Measurements from ENCODE around the gene HS2ST1. TPM values are rescaled to one million over a fixed set of nuclear protein-coding genes. Genes with fewer than 3 reads are reported as not detected.

Gene HS2ST1
- total and polyA plus RNA-seq, 10 of the 15 experiments (the other 5 are each of a cell fraction or from before 2014, with no cell fraction given), result 5.4 to 30.8 (median 18.6) TPM

GRCh38 chr1:86951430-86951829 is 37.0 kb downstream of the HS2ST1 start:
- Histone ChIP-seq H3K9me3 (replicated peaks; ENCODE audit: control insufficient read depth, insufficient read depth, low read length) (no peaks in the 10 kb centered on the region; the same call in 2 of the 3 replicates), H3K79me2 (ENCODE audit: control insufficient read depth, insufficient read depth, low read length) (peaks cover 25% of the 10 kb centered on the region), H3K4me3 (no peak overlapping the region), H3K9ac (ENCODE audit: control insufficient read depth, insufficient read depth, low read length) (no peak overlapping the region), H3K27ac (ENCODE audit: control insufficient read depth, insufficient read depth) (no peak overlapping the region), H3K36me3 (ENCODE audit: control insufficient read depth in 2 of 2, insufficient read depth in 2 of 2, low read length in 1 of 2) (no peaks in the 10 kb centered on the region; a peak in 1 of 4 replicates), H3K27me3 (replicated peaks in 1 of 2; ENCODE audit: control insufficient read depth in 2 of 2, insufficient read depth in 2 of 2, low read length in 1 of 2) (no peaks in the 10 kb centered on the region), H4K20me1 (ENCODE audit: control insufficient read depth, insufficient read depth) (no peaks in the 10 kb centered on the region), H3K4me2 (ENCODE audit: control insufficient read depth, insufficient read depth) (no peak overlapping the region), H3K4me1 (ENCODE audit: control insufficient read depth, insufficient read depth, low read length) (no peaks in the 10 kb centered on the region), H2AFZ (ENCODE audit: control insufficient read depth, low read depth, low read length) (no peak overlapping the region)
- DNase-seq (ENCODE audit: low read depth, low spot score), result no peak
- no TSS peak for BruUV-seq (replicated peaks)
- CTCF ChIA-PET, result interaction anchor here (2.1 kb wide), 1 partner anchor 134 kb away, joined by 6 read pairs; no protein-coding TSS in a partner anchor
- no peak for TF ChIP-seq MTA2 (IDR thresholded peaks at IDR 0.05; ENCODE audit: low read depth)
- TF ChIP-seq CREB1 (IDR thresholded peaks at IDR 0.05; ENCODE audit: low read depth), result no peak
- TF ChIP-seq, protein P1, sequence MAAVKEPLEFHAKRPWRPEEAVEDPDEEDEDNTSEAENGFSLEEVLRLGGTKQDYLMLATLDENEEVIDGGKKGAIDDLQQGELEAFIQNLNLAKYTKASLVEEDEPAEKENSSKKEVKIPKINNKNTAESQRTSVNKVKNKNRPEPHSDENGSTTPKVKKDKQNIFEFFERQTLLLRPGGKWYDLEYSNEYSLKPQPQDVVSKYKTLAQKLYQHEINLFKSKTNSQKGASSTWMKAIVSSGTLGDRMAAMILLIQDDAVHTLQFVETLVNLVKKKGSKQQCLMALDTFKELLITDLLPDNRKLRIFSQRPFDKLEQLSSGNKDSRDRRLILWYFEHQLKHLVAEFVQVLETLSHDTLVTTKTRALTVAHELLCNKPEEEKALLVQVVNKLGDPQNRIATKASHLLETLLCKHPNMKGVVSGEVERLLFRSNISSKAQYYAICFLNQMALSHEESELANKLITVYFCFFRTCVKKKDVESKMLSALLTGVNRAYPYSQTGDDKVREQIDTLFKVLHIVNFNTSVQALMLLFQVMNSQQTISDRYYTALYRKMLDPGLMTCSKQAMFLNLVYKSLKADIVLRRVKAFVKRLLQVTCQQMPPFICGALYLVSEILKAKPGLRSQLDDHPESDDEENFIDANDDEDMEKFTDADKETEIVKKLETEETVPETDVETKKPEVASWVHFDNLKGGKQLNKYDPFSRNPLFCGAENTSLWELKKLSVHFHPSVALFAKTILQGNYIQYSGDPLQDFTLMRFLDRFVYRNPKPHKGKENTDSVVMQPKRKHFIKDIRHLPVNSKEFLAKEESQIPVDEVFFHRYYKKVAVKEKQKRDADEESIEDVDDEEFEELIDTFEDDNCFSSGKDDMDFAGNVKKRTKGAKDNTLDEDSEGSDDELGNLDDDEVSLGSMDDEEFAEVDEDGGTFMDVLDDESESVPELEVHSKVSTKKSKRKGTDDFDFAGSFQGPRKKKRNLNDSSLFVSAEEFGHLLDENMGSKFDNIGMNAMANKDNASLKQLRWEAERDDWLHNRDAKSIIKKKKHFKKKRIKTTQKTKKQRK (IDR thresholded peaks at IDR 0.05; ENCODE audit: low read depth, low read length), result no peak
- TF ChIP-seq EZH2 (IDR thresholded peaks at IDR 0.05; ENCODE audit: borderline replicate concordance, control insufficient read depth, low read depth, low read length), result no peak
- no peak for TF ChIP-seq PAX5 (IDR thresholded peaks at IDR 0.05; ENCODE audit: borderline replicate concordance, low read depth, low read length)
- no peak for TF ChIP-seq RCOR1 (conservative IDR thresholded peaks at IDR 0.05; ENCODE audit: low read depth, low read length)
- TF ChIP-seq, protein P2, sequence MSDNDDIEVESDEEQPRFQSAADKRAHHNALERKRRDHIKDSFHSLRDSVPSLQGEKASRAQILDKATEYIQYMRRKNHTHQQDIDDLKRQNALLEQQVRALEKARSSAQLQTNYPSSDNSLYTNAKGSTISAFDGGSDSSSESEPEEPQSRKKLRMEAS (IDR thresholded peaks at IDR 0.05; ENCODE audit: low read depth, low read length), result no peak
- no peak for TF ChIP-seq PAX8 (IDR thresholded peaks at IDR 0.05)
- no peak for TF ChIP-seq BACH1 (IDR thresholded peaks at IDR 0.05; ENCODE audit: borderline replicate concordance)
- TF ChIP-seq SIN3A (IDR thresholded peaks at IDR 0.05; ENCODE audit: low read depth, low read length), result no peak
- no peak for TF ChIP-seq RAD21 (IDR thresholded peaks at IDR 0.05; ENCODE audit: insufficient read depth, low read depth, low read length)
- TF ChIP-seq CHD1 (IDR thresholded peaks at IDR 0.05; ENCODE audit: low read depth, low read length), result no peak
- intact Hi-C loops (cut with micrococcal nuclease; ENCODE audit: unreplicated experiment) (no loop called here), in situ Hi-C loops (cut with MboI) (no loop called here)
- no peak for FAIRE-seq
- ATAC-seq, result no peak
- 92% methylated on average over 1 of the region's 1 CpG for WGBS (ENCODE audit: insufficient coverage, insufficient replicate concordance, low lambda C conversion rate, missing lambda C conversion rate)
- RAD21 ChIA-PET (ENCODE audit: unreplicated experiment), result no interaction called here
- POLR2A ChIA-PET, result no interaction called here
- SMC1A ChIA-PET (ENCODE audit: uncharacterized antibody, unreplicated experiment), result interaction anchor here (1.5 kb wide), 1 partner anchor 39 kb away, joined by 3 read pairs; no protein-coding TSS in a partner anchor
